Measurements from ENCODE around the gene POLR3G. TPM values are rescaled to one million over a fixed set of nuclear protein-coding genes. Genes with fewer than 3 reads are reported as not detected.

Gene POLR3G
- total RNA-seq, 1 experiment from 2014 or later = 23.4 TPM

GRCh38 chr5:90518661-90519060 is 44.0 kb downstream of the POLR3G start:
- no TSS peak for BruUV-seq (replicated peaks)

GRCh38 chr5:90519081-90519480 is 44.4 kb downstream of the POLR3G start:
- TF ChIP-seq CTCF (IDR thresholded peaks at IDR 0.05) = no peak
- no peak for TF ChIP-seq SIN3A (IDR thresholded peaks at IDR 0.05; ENCODE audit: borderline replicate concordance, insufficient read depth, low read depth, low read length)
- TF ChIP-seq TCF7L2 (IDR thresholded peaks at IDR 0.05; ENCODE audit: low read depth, low read length) = no peak
- TF ChIP-seq POLR2AphosphoS5 (IDR thresholded peaks at IDR 0.05; ENCODE audit: low read depth, low read length) = no peak
- POLR2A ChIA-PET = no interaction called here
- Histone ChIP-seq H3K27me3 (ENCODE audit: control insufficient read depth, insufficient read depth, low read length) (no peaks in the 10 kb centered on the region), H3K4me3 (ENCODE audit: low read depth in 2 of 2, low read length in 2 of 2) (no peak overlapping the region), H3K27ac (ENCODE audit: low read length) (no peak overlapping the region), H3K9me3 (ENCODE audit: control insufficient read depth, insufficient read depth, low read depth, low read length) (no peaks in the 10 kb centered on the region), H3K4me1 (ENCODE audit: control insufficient read depth, insufficient read depth, low read length) (no peaks in the 10 kb centered on the region), H3K36me3 (ENCODE audit: control insufficient read depth, insufficient read depth, low read length) (peaks cover 22% of the 10 kb centered on the region; the same call in 1 of the 2 replicates)
- intact Hi-C loops (cut with micrococcal nuclease; ENCODE audit: unreplicated experiment) (no loop called here), in situ Hi-C loops (cut with HindIII; ENCODE audit: low pct_unique_long_range_greater_than_20kb, low sequenced_read_pairs) (no loop called here)
- BruUV-seq (replicated peaks) = no TSS peak
- CTCF ChIA-PET = no interaction called here
- ATAC-seq (no peak), DNase-seq (ENCODE audit: low read depth, low spot score) (no peak)

More at GRCh38 chr5:90518661-90519060, 44.0 kb downstream of the POLR3G start:
- Histone ChIP-seq H3K27me3 (ENCODE audit: control insufficient read depth, insufficient read depth, low read length) (no peaks in the 10 kb centered on the region), H3K4me3 (ENCODE audit: low read depth in 2 of 2, low read length in 2 of 2) (no peak overlapping the region), H3K27ac (ENCODE audit: low read length) (no peak overlapping the region), H3K36me3 (ENCODE audit: control insufficient read depth, insufficient read depth, low read length) (peaks cover 21% of the 10 kb centered on the region; the same call in 1 of the 2 replicates), H3K9me3 (ENCODE audit: control insufficient read depth, insufficient read depth, low read depth, low read length) (no peaks in the 10 kb centered on the region), H3K4me1 (ENCODE audit: control insufficient read depth, insufficient read depth, low read length) (no peaks in the 10 kb centered on the region)
- intact Hi-C loops (cut with micrococcal nuclease; ENCODE audit: unreplicated experiment) = no loop called here
- in situ Hi-C loops (cut with HindIII; ENCODE audit: low pct_unique_long_range_greater_than_20kb, low sequenced_read_pairs) = no loop called here
- ATAC-seq (no peak), DNase-seq (ENCODE audit: low read depth, low spot score) (no peak)
- POLR2A ChIA-PET = no interaction called here
- TF ChIP-seq SIN3A (IDR thresholded peaks at IDR 0.05; ENCODE audit: borderline replicate concordance, insufficient read depth, low read depth, low read length) = no peak
- no peak for TF ChIP-seq TCF7L2 (IDR thresholded peaks at IDR 0.05; ENCODE audit: low read depth, low read length)
- TF ChIP-seq CTCF (IDR thresholded peaks at IDR 0.05) = no peak
- no peak for TF ChIP-seq REST (IDR thresholded peaks at IDR 0.05; ENCODE audit: insufficient read depth in 1 of 2, low read depth in 2 of 2, low read length in 1 of 2)
- TF ChIP-seq POLR2AphosphoS5 (IDR thresholded peaks at IDR 0.05; ENCODE audit: low read depth, low read length) = no peak
- CTCF ChIA-PET = no interaction called here
